Measurements from ENCODE around the gene ANO8. TPM values are rescaled to one million over a fixed set of nuclear protein-coding genes. Genes with fewer than 3 reads are reported as not detected.
"Not testable (repeated sequence)": the region's sequence is repeated elsewhere in the genome, so short reads cannot be mapped to it uniquely, and the experiment has no call there.

The ANO8 gene
- total RNA-seq, 1 donor from 2014 or later: 16.7 TPM

DNA sequence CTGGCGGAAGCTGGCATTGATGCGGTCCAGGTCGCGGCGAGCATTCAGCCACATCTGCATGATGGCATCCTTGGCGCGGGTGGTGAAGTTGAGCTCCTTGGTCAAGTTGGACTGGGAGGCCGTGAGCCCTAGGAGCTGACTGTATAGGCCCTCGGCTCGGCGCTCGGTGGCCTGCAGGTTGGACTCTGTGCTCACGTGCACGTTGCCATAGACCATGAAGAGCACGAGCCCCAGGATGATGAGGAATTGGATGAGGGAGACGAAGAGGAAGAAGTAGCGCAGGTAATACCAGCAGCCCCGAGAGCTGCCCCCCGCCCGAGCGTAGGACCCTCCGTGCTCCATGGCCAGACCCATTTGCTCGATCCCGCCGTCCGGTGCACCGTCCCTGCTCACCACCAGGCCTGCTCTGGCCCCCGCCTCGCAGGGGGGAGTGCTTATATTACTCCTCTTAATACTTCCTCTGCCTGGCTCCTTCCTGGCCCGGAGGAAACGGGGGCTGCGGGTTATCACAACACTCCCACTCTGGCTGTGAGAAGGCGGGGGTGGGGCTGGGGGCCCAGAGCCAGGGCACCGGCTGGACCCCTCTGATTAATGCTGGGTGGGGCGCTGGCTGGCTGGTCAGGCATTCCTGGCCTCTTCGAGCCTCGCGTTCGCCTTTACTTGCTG, 42.4 kb upstream of the ANO8 start, which contains the start of gene PLVAP:
Gene PLVAP, minus strand, starts transcription at position 408 of the 666 bp plus-strand sequence. Its CDS starts 54 bp downstream, at position 354.
- no peaks in the 10 kb centered on the region for H3K36me3 Mint-ChIP-seq (ENCODE audit: low read depth)
- H3K9me3 Mint-ChIP-seq (ENCODE audit: low read depth): peaks cover 4% of the 10 kb centered on the region
- TF ChIP-seq, protein P1, sequence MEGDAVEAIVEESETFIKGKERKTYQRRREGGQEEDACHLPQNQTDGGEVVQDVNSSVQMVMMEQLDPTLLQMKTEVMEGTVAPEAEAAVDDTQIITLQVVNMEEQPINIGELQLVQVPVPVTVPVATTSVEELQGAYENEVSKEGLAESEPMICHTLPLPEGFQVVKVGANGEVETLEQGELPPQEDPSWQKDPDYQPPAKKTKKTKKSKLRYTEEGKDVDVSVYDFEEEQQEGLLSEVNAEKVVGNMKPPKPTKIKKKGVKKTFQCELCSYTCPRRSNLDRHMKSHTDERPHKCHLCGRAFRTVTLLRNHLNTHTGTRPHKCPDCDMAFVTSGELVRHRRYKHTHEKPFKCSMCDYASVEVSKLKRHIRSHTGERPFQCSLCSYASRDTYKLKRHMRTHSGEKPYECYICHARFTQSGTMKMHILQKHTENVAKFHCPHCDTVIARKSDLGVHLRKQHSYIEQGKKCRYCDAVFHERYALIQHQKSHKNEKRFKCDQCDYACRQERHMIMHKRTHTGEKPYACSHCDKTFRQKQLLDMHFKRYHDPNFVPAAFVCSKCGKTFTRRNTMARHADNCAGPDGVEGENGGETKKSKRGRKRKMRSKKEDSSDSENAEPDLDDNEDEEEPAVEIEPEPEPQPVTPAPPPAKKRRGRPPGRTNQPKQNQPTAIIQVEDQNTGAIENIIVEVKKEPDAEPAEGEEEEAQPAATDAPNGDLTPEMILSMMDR (IDR thresholded peaks at IDR 0.05): no peak
- DNase-seq (ENCODE audit: low spot score): no peak
- no peak within 1 kb of the TSS for H3K4me3 Mint-ChIP-seq (ENCODE audit: unreplicated experiment)
- H3K27ac Mint-ChIP-seq (ENCODE audit: unreplicated experiment): no peak within 1 kb of the TSS
- peaks cover 5% of the 10 kb centered on the region for H3K4me1 Mint-ChIP-seq (ENCODE audit: low read depth)
- no peaks in the 10 kb centered on the region for H3K27me3 Mint-ChIP-seq (ENCODE audit: low read depth)

DNA sequence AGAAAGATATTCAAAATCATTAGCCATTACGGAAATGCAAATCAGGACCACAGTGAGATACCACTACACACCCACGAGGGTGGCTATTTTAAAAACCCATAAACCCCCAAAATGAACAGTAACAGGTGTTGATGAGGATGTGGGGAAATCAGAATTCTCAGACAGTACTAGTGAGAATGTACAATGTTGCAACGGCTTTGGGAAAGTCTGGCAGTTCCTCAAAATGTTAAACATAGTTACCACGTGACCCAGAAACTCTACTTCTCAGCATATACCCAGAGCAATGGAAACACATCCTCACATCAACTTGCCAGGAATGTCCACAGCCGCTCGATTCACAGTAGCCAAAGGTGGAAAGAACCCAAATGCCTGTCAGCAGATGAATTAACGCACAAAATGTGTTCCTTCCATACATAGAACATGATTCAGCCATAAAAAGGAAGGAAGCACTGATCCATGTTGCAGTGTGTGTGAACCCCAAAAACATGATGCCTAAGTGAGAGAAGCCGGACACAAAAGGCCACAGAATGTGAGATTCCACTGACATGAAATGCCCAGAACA, 35.5 kb upstream of the ANO8 start:
- Mint-ChIP-seq H3K4me1 (ENCODE audit: low read depth) (peaks cover 8% of the 10 kb centered on the region), H3K27me3 (ENCODE audit: low read depth) (no peaks in the 10 kb centered on the region), H3K4me3 (ENCODE audit: unreplicated experiment) (no peak overlapping the region), H3K27ac (ENCODE audit: unreplicated experiment) (peak overlapping the region; percentile 30), H3K36me3 (ENCODE audit: low read depth) (no peaks in the 10 kb centered on the region), H3K9me3 (ENCODE audit: low read depth) (no peaks in the 10 kb centered on the region)
- DNase-seq (ENCODE audit: low spot score): no peak
- TF ChIP-seq, protein P1 (IDR thresholded peaks at IDR 0.05): no peak

DNA sequence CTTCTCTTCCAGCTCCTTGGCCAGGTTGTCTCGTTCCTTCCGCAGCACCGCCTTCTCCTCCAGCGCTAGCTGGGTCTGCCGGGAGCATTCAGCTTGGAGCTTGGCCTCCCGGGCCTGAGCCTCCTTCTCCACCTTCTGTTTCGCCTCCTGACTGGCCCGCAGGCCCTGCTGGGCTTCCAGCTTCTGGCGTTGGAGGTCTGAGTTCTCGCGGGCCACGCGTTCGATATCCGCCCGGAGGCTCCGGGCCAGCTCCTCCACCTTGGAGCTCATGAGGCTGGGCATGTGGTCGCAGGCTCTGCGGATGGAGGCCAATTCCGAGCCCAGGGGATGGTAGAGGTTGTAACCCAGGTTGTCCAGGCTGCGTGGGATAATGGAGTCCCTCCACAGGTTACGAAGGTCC, 30.7 kb upstream of the ANO8 start:
- no peaks in the 10 kb centered on the region for H3K9me3 Mint-ChIP-seq (ENCODE audit: low read depth)
- peaks cover 2% of the 10 kb centered on the region for H3K27me3 Mint-ChIP-seq (ENCODE audit: low read depth)
- TF ChIP-seq, protein P1 (IDR thresholded peaks at IDR 0.05): no peak
- no peaks in the 10 kb centered on the region for H3K36me3 Mint-ChIP-seq (ENCODE audit: low read depth)
- DNase-seq (ENCODE audit: low spot score): no peak
- H3K27ac Mint-ChIP-seq (ENCODE audit: unreplicated experiment): no peak overlapping the region
- peaks cover 6% of the 10 kb centered on the region for H3K4me1 Mint-ChIP-seq (ENCODE audit: low read depth)
- no peak overlapping the region for H3K4me3 Mint-ChIP-seq (ENCODE audit: unreplicated experiment)

DNA sequence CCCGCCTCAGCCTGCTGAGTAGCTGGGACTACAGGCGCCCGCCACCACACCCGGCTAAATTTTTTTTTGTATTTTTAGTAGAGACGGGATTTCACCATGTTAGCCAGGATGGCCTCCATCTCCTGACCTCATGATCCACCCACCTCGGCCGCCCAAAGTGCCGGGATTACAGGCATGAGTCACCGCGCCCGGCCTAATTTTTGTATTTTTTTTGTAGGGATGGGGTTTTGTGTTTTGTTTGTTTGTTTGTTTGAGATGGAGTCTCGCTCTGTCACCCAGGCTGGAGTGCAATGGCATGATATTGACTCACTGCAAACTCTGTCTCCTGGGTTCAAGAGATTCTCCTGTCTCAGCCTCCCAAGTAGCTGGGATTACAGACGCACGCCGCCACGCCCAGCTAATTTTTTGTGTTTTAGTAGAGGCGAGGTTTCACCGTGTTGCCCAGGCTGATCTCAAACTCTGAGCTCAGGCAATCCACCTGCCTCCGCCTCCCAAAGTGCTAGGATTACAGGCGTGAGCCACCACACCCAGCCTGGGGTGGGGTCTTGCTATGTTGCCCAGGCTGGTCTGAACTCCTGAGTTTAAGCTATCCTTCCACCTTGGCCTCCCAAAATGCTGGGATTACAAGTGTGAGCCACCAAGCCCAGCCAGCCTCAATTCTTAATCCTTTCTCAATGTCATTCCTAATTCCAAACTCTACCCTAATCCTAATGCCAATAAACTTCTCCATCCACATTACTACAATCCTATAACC, 29.4 kb upstream of the ANO8 start:
- H3K9me3 Mint-ChIP-seq (ENCODE audit: low read depth); H3K27me3 Mint-ChIP-seq (ENCODE audit: low read depth); H3K36me3 Mint-ChIP-seq (ENCODE audit: low read depth); H3K4me3 Mint-ChIP-seq (ENCODE audit: unreplicated experiment); DNase-seq (ENCODE audit: low spot score); H3K27ac Mint-ChIP-seq (ENCODE audit: unreplicated experiment); H3K4me1 Mint-ChIP-seq (ENCODE audit: low read depth): not testable (repeated sequence)

DNA sequence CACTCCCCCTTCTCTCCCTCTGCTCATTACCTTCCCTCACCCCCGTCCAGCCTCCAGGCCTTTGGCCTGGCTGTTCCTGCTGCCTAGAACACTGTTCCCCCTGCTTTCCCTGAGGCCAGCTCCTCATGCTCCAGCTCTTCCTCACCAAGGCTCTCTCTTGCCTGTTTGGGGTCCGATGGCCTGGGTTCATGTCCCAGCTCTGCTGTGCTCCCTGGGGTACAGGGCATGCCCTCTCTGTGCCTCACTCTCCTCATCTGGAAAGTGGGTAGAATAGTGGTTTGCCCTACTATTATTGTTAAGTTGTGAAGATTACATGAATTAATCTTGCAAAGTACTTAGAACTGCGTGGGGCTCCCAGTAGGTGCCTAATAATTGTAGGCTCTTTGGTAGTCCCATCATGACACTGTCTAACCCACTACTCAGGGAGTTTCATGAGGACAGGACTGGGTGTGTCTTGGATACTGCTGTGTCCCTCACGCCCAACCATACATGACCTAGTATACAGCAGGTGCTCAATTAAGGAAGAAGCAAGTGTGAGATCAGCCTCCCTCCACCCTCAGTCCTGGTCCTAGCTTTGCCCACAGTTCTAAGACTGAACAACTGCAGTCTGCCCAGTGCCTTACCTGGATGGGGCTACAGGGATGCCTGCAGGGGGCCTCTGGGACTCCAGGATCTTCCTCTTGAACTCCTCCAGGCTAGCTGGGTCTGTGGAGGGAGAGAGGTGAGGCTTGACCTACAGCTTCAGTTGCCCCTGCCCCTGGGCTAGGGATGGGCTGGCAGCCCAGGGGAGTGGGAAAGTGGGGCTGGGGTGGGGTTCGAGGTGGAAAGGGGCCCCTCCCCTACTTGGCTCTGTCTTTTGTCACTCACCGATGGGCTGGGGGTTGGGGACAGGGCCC, 25.5 kb upstream of the ANO8 start:
- H3K4me3 Mint-ChIP-seq (ENCODE audit: unreplicated experiment): no peak overlapping the region
- H3K9me3 Mint-ChIP-seq (ENCODE audit: low read depth): no peaks in the 10 kb centered on the region
- H3K27me3 Mint-ChIP-seq (ENCODE audit: low read depth): peaks cover 2% of the 10 kb centered on the region
- H3K4me1 Mint-ChIP-seq (ENCODE audit: low read depth): peaks cover 6% of the 10 kb centered on the region
- no peak for DNase-seq (ENCODE audit: low spot score)
- TF ChIP-seq, protein P1 (IDR thresholded peaks at IDR 0.05): no peak
- H3K27ac Mint-ChIP-seq (ENCODE audit: unreplicated experiment): no peak overlapping the region
- no peaks in the 10 kb centered on the region for H3K36me3 Mint-ChIP-seq (ENCODE audit: low read depth)

Measured in chondrocyte (in vitro differentiated cells).